Measurements from ENCODE around the gene WNT3. TPM values are rescaled to one million over a fixed set of nuclear protein-coding genes. Genes with fewer than 3 reads are reported as not detected.

Gene WNT3
- total RNA-seq, 4 donors from 2014 or later = 26.7 to 57.9 (median 46.6) TPM

DNA sequence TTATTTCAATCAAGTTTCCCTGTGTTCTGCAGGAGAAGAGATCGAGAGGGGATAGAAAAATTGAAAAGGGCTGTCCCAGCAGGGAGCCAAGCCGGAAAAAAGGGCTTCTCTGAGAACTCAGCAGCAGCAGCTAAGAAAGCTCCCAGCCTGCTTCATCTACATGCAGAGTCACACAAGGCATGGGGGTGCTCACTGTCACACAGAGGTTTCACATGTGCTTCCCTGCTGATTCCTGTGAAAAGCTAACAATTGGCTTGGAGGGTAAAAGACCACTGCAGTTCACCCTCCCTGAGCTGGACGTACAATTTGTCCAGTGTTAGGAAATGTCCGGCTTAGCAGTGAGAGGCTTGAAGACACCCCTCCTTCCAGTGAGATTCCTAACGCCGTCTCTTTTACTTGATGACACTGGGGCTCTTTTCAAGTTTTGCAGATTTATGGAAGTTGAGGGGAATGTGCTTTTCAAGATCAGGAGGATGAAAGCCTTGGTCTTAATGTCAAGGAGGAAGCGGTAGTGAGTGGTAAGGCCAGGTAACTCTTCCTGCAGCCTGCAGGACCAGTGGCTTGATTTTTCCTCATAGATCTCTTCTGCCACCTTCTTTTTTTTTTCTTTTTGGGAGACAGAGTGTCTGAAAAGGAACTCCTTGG is 85.6 kb downstream of the WNT3 start:
- DNase-seq (ENCODE audit: low spot score in 2 of 2) = no peak
- TF ChIP-seq POLR2A (IDR thresholded peaks at IDR 0.05) = no peak
- TF ChIP-seq, protein P1, sequence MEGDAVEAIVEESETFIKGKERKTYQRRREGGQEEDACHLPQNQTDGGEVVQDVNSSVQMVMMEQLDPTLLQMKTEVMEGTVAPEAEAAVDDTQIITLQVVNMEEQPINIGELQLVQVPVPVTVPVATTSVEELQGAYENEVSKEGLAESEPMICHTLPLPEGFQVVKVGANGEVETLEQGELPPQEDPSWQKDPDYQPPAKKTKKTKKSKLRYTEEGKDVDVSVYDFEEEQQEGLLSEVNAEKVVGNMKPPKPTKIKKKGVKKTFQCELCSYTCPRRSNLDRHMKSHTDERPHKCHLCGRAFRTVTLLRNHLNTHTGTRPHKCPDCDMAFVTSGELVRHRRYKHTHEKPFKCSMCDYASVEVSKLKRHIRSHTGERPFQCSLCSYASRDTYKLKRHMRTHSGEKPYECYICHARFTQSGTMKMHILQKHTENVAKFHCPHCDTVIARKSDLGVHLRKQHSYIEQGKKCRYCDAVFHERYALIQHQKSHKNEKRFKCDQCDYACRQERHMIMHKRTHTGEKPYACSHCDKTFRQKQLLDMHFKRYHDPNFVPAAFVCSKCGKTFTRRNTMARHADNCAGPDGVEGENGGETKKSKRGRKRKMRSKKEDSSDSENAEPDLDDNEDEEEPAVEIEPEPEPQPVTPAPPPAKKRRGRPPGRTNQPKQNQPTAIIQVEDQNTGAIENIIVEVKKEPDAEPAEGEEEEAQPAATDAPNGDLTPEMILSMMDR (IDR thresholded peaks at IDR 0.05) = no peak
- intact Hi-C loops (cut with DNase I; ENCODE audit: low total_unique reads) = no loop called here
- WGBS, 2 donors = 81 to 82% methylated on average over 7 of the region's 7 CpGs
- H3K4me3 ChIP-seq (ENCODE audit: low read depth, poor library complexity, severe bottlenecking) = no peak overlapping the region

DNA sequence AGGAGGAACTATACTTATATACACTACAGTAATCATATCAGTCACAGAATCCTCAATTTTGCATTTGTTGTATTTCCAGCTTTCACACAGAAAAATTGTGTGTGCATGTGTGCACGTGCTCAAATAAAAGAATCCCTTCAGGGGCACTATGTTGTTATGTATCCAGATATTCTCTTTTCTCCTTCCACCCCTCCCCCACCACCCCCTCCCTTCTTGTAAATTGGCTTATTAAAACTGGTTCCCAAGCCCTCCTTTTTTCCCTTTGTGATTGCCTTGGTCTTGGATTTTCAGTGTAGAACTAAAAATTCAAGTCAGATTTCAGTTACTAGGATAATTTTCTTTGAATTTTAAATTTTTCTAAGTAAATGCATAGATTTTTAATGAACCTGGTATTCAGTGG is 86.3 kb downstream of the WNT3 start:
- no peak overlapping the region for H3K4me3 ChIP-seq (ENCODE audit: low read depth, poor library complexity, severe bottlenecking)
- WGBS, 2 donors = 56 to 71% methylated on average over 1 of the region's 1 CpG
- no peak for DNase-seq (ENCODE audit: low spot score in 2 of 2)
- intact Hi-C loops (cut with DNase I; ENCODE audit: low total_unique reads) = no loop called here
- no peak for TF ChIP-seq POLR2A (IDR thresholded peaks at IDR 0.05)

DNA sequence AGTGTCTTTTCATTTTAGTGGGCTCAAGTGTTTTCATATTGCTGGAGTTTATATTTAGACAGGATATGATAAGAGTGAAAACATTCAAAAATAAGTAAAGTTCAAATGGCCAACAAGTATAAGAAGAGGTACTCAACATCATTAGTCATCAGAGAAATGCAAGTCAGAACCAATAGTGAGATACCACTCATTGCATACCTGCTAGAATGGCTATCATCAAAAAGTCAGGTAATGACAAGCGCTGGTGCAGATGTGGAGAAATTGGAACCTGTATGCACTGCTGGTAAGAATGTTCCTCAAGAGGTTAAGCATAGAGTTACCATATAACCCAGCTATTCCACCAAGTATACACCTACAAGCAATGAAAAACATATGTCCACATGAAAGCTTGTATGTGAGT is 87.8 kb downstream of the WNT3 start:
- TF ChIP-seq, protein P1 (IDR thresholded peaks at IDR 0.05) = no peak
- TF ChIP-seq POLR2A (IDR thresholded peaks at IDR 0.05) = no peak
- intact Hi-C loops (cut with DNase I; ENCODE audit: low total_unique reads) = no loop called here
- H3K4me3 ChIP-seq (ENCODE audit: low read depth, poor library complexity, severe bottlenecking) = no peak overlapping the region
- DNase-seq (ENCODE audit: low spot score in 2 of 2) = no peak
- whole genome bisulfite sequencing, 2 donors = 66 to 67% methylated on average over 1 of the region's 1 CpG

DNA sequence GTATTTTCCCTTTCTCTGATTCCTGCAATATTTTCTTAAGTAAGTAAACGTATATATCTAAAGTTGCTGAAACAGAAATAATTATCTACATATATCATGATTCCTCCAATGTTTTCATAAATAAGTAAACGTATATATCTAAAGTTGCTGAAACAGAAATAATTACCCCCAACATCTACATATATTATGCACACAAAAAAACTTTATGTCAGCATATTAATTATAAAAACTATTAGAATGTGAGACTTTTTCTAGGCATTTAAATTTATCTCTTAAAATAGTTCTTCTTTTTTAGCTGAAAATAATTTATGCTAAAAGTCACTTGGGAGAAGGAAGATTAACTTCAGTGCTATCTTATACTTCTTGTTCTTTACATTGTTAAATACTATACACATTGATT is 88.5 kb downstream of the WNT3 start:
- TF ChIP-seq POLR2A (IDR thresholded peaks at IDR 0.05) = no peak
- TF ChIP-seq, protein P1 (IDR thresholded peaks at IDR 0.05) = no peak
- WGBS, 2 donors = 73 to 79% methylated on average over 2 of the region's 2 CpGs
- intact Hi-C loops (cut with DNase I; ENCODE audit: low total_unique reads) = no loop called here

DNA sequence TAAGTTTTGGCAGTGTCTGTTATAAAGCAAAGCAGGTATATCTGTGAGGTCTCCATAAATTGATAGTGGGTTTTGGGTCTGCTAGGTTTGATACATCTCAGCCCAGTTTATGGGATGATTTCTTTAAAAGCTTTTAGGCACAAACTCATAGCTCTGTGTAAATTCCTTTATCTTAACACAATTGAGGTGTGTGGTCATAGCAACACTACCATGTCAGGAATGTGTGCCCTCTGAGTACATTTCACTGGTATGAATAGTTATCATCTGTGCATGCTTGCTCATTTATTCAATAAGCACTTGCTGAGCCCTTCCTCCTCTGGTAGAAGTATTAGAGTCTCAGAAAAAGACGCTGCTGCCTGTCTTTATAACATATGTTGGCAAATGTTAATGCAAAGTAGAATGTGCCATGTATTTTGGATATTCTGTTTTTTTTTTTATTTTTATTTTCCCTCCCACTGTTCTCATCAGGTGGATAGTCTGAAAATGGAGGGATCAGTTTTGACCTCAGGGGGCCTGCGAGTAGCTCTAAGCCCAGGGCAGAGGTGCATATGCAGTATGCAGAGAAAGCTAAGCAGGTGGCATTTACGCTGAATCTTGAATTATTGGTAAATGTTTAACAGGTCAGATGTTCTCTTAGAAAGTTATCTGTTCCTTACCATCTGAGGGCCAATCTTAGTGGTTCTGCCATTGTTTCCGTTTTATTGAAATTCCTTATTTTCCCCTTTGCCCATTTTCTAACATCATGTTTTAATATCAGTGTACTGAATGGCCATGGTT is 90.7 kb downstream of the WNT3 start:
- WGBS, 2 donors = 93 to 96% methylated on average over 4 of the region's 4 CpGs
- no peak for TF ChIP-seq POLR2A (IDR thresholded peaks at IDR 0.05)
- TF ChIP-seq, protein P1 (IDR thresholded peaks at IDR 0.05) = no peak
- H3K4me3 ChIP-seq (ENCODE audit: low read depth, poor library complexity, severe bottlenecking) = no peak overlapping the region
- intact Hi-C loops (cut with DNase I; ENCODE audit: low total_unique reads) = no loop called here
- DNase-seq (ENCODE audit: low spot score in 2 of 2) = no peak

More for the DNA sequence above, 88.5 kb downstream of the WNT3 start:
- no peak overlapping the region for H3K4me3 ChIP-seq (ENCODE audit: low read depth, poor library complexity, severe bottlenecking)
- DNase-seq (ENCODE audit: low spot score in 2 of 2) = no peak

DNA sequence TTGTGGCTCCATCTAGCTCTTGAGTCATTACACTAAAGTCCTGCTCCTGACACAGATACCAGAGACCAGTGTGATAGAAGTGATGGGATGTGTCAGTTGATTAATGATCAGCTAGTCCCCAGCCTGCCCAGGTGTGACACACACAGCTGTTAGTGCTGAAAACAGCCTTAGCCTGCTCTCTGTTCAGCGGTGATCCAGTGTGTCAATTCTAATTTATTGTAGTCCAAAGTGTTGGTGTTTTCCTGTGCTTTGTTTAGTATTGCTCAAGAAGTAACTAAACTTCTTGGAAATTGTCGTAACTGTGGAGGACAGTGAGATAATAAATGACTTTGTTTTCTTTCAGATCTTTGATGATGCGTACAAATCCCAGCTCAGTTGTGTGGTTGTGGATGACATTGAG is 92.3 kb downstream of the WNT3 start:
- no peak for DNase-seq (ENCODE audit: low spot score in 2 of 2)
- 84 to 86% methylated on average over 3 of the region's 3 CpGs for WGBS, 2 donors
- H3K4me3 ChIP-seq (ENCODE audit: low read depth, poor library complexity, severe bottlenecking) = no peak overlapping the region
- intact Hi-C loops (cut with DNase I; ENCODE audit: low total_unique reads) = no loop called here
- TF ChIP-seq, protein P1 (IDR thresholded peaks at IDR 0.05) = no peak
- no peak for TF ChIP-seq POLR2A (IDR thresholded peaks at IDR 0.05)

All from lower leg skin (tissue), 4 donors.